ENCODE measurements around the gene SEMA3B. TPM values are rescaled to one million over a fixed set of nuclear protein-coding genes. Genes with fewer than 3 reads are reported as not detected.
"Not testable (repeated sequence)": the region's sequence is repeated elsewhere in the genome, so short reads cannot be mapped to it uniquely, and the experiment has no call there.

The SEMA3B gene
- total RNA-seq, 1 experiment from 2014 or later = 0.15 TPM

GRCh38 chr3:50258029-50258680 is 10.8 kb upstream of the SEMA3B start:
- Histone ChIP-seq H4K20me1 (ENCODE audit: insufficient read depth, low read depth, low read length) (no peaks in the 10 kb centered on the region; the same call in 1 of the 2 replicates), H3K9me3 (ENCODE audit: low read length) (no peaks in the 10 kb centered on the region), H3K9ac (ENCODE audit: low read length) (no peak overlapping the region), H3K4me3 (ENCODE audit: low read length) (no peak overlapping the region), H3K79me2 (ENCODE audit: low read length) (no peaks in the 10 kb centered on the region), H3K27ac (ENCODE audit: low read length) (no peak overlapping the region), H2AFZ (ENCODE audit: low read length) (no peak overlapping the region), H3K9me2 (replicated peaks; ENCODE audit: insufficient read depth, low read length) (no peaks in the 10 kb centered on the region), H3K4me2 (ENCODE audit: low read depth, low read length, poor library complexity, severe bottlenecking) (no peak overlapping the region), H3K36me3 (ENCODE audit: insufficient read depth, low read length) (peaks cover 4% of the 10 kb centered on the region), H3K4me1 (ENCODE audit: low read length) (peaks cover 10% of the 10 kb centered on the region), H3K27me3 (ENCODE audit: low read length) (no peaks in the 10 kb centered on the region)
- no peak for DNase-seq

- no peaks in the 10 kb centered on the region for H3K9me3 ChIP-seq (ENCODE audit: low read length)
- H3K4me1 ChIP-seq (ENCODE audit: low read length) = peaks cover 10% of the 10 kb centered on the region
- no peak overlapping the region for H3K27ac ChIP-seq (ENCODE audit: low read length)
- no peak overlapping the region for H3K4me2 ChIP-seq (ENCODE audit: low read depth, low read length, poor library complexity, severe bottlenecking)
- no peak for DNase-seq
- H2AFZ ChIP-seq (ENCODE audit: low read length) = no peak overlapping the region
- H3K4me3 ChIP-seq (ENCODE audit: low read length) = no peak overlapping the region
- no peaks in the 10 kb centered on the region for H3K27me3 ChIP-seq (ENCODE audit: low read length)
- peaks cover 4% of the 10 kb centered on the region for H3K36me3 ChIP-seq (ENCODE audit: insufficient read depth, low read length)
- H3K79me2 ChIP-seq (ENCODE audit: low read length) = no peaks in the 10 kb centered on the region
- H3K9ac ChIP-seq (ENCODE audit: low read length) = no peak overlapping the region
- H4K20me1 ChIP-seq (ENCODE audit: insufficient read depth, low read depth, low read length) = no peaks in the 10 kb centered on the region; the same call in 1 of the 2 replicates
- no peaks in the 10 kb centered on the region for H3K9me2 ChIP-seq (replicated peaks; ENCODE audit: insufficient read depth, low read length)
Measured at GRCh38 chr3:50258979-50259378, 10.0 kb upstream of the SEMA3B start.

GRCh38 chr3:50259432-50260026 is 9.4 kb upstream of the SEMA3B start:
- H3K36me3 ChIP-seq (ENCODE audit: insufficient read depth, low read length) = peaks cover 4% of the 10 kb centered on the region
- H3K4me3 ChIP-seq (ENCODE audit: low read length) = peak overlapping the region; percentile 62; the same call in 1 of the 2 replicates
- H4K20me1 ChIP-seq (ENCODE audit: insufficient read depth, low read depth, low read length) = no peaks in the 10 kb centered on the region; the same call in 1 of the 2 replicates
- H3K9ac ChIP-seq (ENCODE audit: low read length) = peak overlapping the region; percentile 71
- peak overlapping the region; percentile 69 for H3K4me2 ChIP-seq (ENCODE audit: low read depth, low read length, poor library complexity, severe bottlenecking)
- H3K27ac ChIP-seq (ENCODE audit: low read length) = no peak overlapping the region
- H3K9me2 ChIP-seq (replicated peaks; ENCODE audit: insufficient read depth, low read length) = no peaks in the 10 kb centered on the region
- H3K79me2 ChIP-seq (ENCODE audit: low read length) = no peaks in the 10 kb centered on the region
- no peaks in the 10 kb centered on the region for H3K27me3 ChIP-seq (ENCODE audit: low read length)
- H3K4me1 ChIP-seq (ENCODE audit: low read length) = peaks cover 10% of the 10 kb centered on the region
- no peak overlapping the region for H2AFZ ChIP-seq (ENCODE audit: low read length)
- no peaks in the 10 kb centered on the region for H3K9me3 ChIP-seq (ENCODE audit: low read length)
- DNase-seq = no peak

- peaks cover 10% of the 10 kb centered on the region for H3K4me1 ChIP-seq (ENCODE audit: low read length)
- no peaks in the 10 kb centered on the region; the same call in 1 of the 2 replicates for H4K20me1 ChIP-seq (ENCODE audit: insufficient read depth, low read depth, low read length)
- H3K9me2 ChIP-seq (replicated peaks; ENCODE audit: insufficient read depth, low read length) = no peaks in the 10 kb centered on the region
- peak overlapping the region; percentile 62 for H3K4me3 ChIP-seq (ENCODE audit: low read length)
- H2AFZ ChIP-seq (ENCODE audit: low read length) = no peak overlapping the region
- no peaks in the 10 kb centered on the region for H3K9me3 ChIP-seq (ENCODE audit: low read length)
- H3K79me2 ChIP-seq (ENCODE audit: low read length) = no peaks in the 10 kb centered on the region
- no peak overlapping the region for H3K27ac ChIP-seq (ENCODE audit: low read length)
- peak; percentile 94 for DNase-seq
- peak overlapping the region; percentile 69 for H3K4me2 ChIP-seq (ENCODE audit: low read depth, low read length, poor library complexity, severe bottlenecking)
- peaks cover 4% of the 10 kb centered on the region for H3K36me3 ChIP-seq (ENCODE audit: insufficient read depth, low read length)
- no peaks in the 10 kb centered on the region for H3K27me3 ChIP-seq (ENCODE audit: low read length)
- H3K9ac ChIP-seq (ENCODE audit: low read length) = peak overlapping the region; percentile 71
Measured at GRCh38 chr3:50260027-50260941, 8.7 kb upstream of the SEMA3B start.

GRCh38 chr3:50260942-50261441 is 8.0 kb upstream of the SEMA3B start:
- DNase-seq = no peak
- Histone ChIP-seq H3K9me3 (ENCODE audit: low read length) (no peaks in the 10 kb centered on the region), H4K20me1 (ENCODE audit: insufficient read depth, low read depth, low read length) (no peaks in the 10 kb centered on the region; the same call in 1 of the 2 replicates), H3K9ac (ENCODE audit: low read length) (peak overlapping the region; percentile 71), H3K4me1 (ENCODE audit: low read length) (peaks cover 10% of the 10 kb centered on the region), H3K79me2 (ENCODE audit: low read length) (no peaks in the 10 kb centered on the region), H3K36me3 (ENCODE audit: insufficient read depth, low read length) (peaks cover 4% of the 10 kb centered on the region), H3K9me2 (replicated peaks; ENCODE audit: insufficient read depth, low read length) (no peaks in the 10 kb centered on the region), H3K4me3 (ENCODE audit: low read length) (no peak overlapping the region; the same call in 1 of the 2 replicates), H2AFZ (ENCODE audit: low read length) (no peak overlapping the region), H3K27me3 (ENCODE audit: low read length) (no peaks in the 10 kb centered on the region), H3K27ac (ENCODE audit: low read length) (no peak overlapping the region), H3K4me2 (ENCODE audit: low read depth, low read length, poor library complexity, severe bottlenecking) (peak overlapping the region; percentile 69)

GRCh38 chr3:50261505-50261904 is 7.4 kb upstream of the SEMA3B start:
- H3K9me3 ChIP-seq (ENCODE audit: low read length) = no peaks in the 10 kb centered on the region
- H3K4me3 ChIP-seq (ENCODE audit: low read length) = no peak overlapping the region
- peaks cover 10% of the 10 kb centered on the region for H3K4me1 ChIP-seq (ENCODE audit: low read length)
- H3K27me3 ChIP-seq (ENCODE audit: low read length) = no peaks in the 10 kb centered on the region
- no peaks in the 10 kb centered on the region for H3K79me2 ChIP-seq (ENCODE audit: low read length)
- no peak overlapping the region for H2AFZ ChIP-seq (ENCODE audit: low read length)
- no peak for DNase-seq
- no peak overlapping the region for H3K4me2 ChIP-seq (ENCODE audit: low read depth, low read length, poor library complexity, severe bottlenecking)
- H3K9ac ChIP-seq (ENCODE audit: low read length) = no peak overlapping the region
- no peaks in the 10 kb centered on the region; the same call in 1 of the 2 replicates for H4K20me1 ChIP-seq (ENCODE audit: insufficient read depth, low read depth, low read length)
- no peaks in the 10 kb centered on the region for H3K9me2 ChIP-seq (replicated peaks; ENCODE audit: insufficient read depth, low read length)
- no peak overlapping the region for H3K27ac ChIP-seq (ENCODE audit: low read length)
- H3K36me3 ChIP-seq (ENCODE audit: insufficient read depth, low read length) = peaks cover 4% of the 10 kb centered on the region

GRCh38 chr3:50262200-50262599 is 6.7 kb upstream of the SEMA3B start:
- not testable (repeated sequence) for H3K4me1 ChIP-seq (ENCODE audit: low read length); H3K27me3 ChIP-seq (ENCODE audit: low read length); H3K4me3 ChIP-seq (ENCODE audit: low read length); H4K20me1 ChIP-seq (ENCODE audit: insufficient read depth, low read depth, low read length); H2AFZ ChIP-seq (ENCODE audit: low read length); H3K9me3 ChIP-seq (ENCODE audit: low read length); H3K36me3 ChIP-seq (ENCODE audit: insufficient read depth, low read length); H3K4me2 ChIP-seq (ENCODE audit: low read depth, low read length, poor library complexity, severe bottlenecking); H3K27ac ChIP-seq (ENCODE audit: low read length); H3K79me2 ChIP-seq (ENCODE audit: low read length); H3K9me2 ChIP-seq (replicated peaks; ENCODE audit: insufficient read depth, low read length); H3K9ac ChIP-seq (ENCODE audit: low read length); DNase-seq

- Histone ChIP-seq H3K79me2 (ENCODE audit: low read length) (no peaks in the 10 kb centered on the region), H3K27me3 (ENCODE audit: low read length) (no peaks in the 10 kb centered on the region), H3K9ac (ENCODE audit: low read length) (no peak overlapping the region), H2AFZ (ENCODE audit: low read length) (no peak overlapping the region), H3K36me3 (ENCODE audit: insufficient read depth, low read length) (no peaks in the 10 kb centered on the region), H3K4me3 (ENCODE audit: low read length) (no peak overlapping the region), H3K27ac (ENCODE audit: low read length) (no peak overlapping the region), H3K4me1 (ENCODE audit: low read length) (peaks cover 10% of the 10 kb centered on the region), H3K4me2 (ENCODE audit: low read depth, low read length, poor library complexity, severe bottlenecking) (no peak overlapping the region), H4K20me1 (ENCODE audit: insufficient read depth, low read depth, low read length) (no peaks in the 10 kb centered on the region), H3K9me2 (replicated peaks; ENCODE audit: insufficient read depth, low read length) (no peaks in the 10 kb centered on the region), H3K9me3 (ENCODE audit: low read length) (no peaks in the 10 kb centered on the region)
- no peak for DNase-seq
Measured at GRCh38 chr3:50262778-50263177, 6.2 kb upstream of the SEMA3B start.

All from Karpas-422 (cell line).